GM12892 (cell line): ENCODE data around the gene TNNT1.

Experiments
- POLR2A ChIP-seq: IDR thresholded peaks from 2 replicates; pipeline ENCODE4 v1.6.1; 2011; ENCODE audit warnings: low read depth, low read length, control low read depth
- POLR2AphosphoS5 ChIP-seq: IDR thresholded peaks from 2 replicates; pipeline ENCODE4 v1.6.1; 2011; ENCODE audit warnings: low read depth, low read length, control low read depth
- TAF1 ChIP-seq: IDR thresholded peaks from 2 replicates; pipeline ENCODE4 v1.6.1; 2011; ENCODE audit warnings: low read depth, mild to moderate bottlenecking, control low read depth, low read length, borderline replicate concordance

DNA sequence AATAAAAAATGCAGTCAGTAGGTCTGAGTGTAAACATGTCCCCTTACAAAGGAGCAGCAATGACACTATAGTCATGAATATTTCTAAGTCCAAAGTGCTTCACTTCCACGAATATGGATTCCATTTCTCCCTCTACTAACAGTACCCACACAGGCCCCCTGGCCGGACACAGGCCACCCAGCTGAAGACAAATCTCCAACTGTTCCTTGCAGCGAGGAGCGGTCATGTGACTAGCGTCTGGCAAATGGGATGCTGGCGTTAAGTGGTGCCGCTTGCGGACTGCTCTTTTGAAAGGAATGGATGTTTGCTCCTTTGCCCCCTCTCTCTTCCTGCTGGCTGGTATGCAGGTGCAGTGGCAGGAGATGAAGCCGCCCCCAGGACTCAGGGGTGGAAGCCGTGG is 47.7 kb downstream of the TNNT1 start:
- TF ChIP-seq POLR2A (no peak), POLR2AphosphoS5 (no peak), TAF1 (no peak)
